GM21576 (cell line): Measurements from ENCODE around the gene AAGAB.

Experiments
- ATAC-seq: cut with Tn5 transposase; IDR thresholded peaks from one replicate; pipeline ENCODE4 v1.9.1; 2021; ENCODE audit warnings: mild to moderate bottlenecking, moderate library complexity; ENCODE audit not compliant: unreplicated experiment

The AAGAB gene

DNA sequence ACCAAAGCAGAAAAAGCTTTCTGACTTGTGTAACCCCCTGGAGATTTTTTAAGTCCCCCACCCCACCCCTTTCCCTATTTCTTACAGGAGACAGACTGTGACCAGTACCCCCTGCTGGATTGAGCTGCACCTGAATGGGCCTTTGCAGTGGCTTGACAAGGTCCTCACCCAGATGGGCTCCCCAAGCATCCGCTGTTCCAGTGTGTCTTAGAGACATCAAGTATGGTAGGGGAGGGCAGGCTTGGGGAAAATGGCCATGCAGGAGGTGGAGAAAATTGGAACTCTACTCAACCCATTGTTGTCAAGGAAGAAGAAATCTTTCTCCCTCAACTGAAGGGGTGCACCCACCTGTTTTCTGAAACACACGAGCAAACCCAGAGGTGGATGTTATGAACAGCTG, 64.1 kb downstream of the AAGAB start:
- ATAC-seq, result no peak

DNA sequence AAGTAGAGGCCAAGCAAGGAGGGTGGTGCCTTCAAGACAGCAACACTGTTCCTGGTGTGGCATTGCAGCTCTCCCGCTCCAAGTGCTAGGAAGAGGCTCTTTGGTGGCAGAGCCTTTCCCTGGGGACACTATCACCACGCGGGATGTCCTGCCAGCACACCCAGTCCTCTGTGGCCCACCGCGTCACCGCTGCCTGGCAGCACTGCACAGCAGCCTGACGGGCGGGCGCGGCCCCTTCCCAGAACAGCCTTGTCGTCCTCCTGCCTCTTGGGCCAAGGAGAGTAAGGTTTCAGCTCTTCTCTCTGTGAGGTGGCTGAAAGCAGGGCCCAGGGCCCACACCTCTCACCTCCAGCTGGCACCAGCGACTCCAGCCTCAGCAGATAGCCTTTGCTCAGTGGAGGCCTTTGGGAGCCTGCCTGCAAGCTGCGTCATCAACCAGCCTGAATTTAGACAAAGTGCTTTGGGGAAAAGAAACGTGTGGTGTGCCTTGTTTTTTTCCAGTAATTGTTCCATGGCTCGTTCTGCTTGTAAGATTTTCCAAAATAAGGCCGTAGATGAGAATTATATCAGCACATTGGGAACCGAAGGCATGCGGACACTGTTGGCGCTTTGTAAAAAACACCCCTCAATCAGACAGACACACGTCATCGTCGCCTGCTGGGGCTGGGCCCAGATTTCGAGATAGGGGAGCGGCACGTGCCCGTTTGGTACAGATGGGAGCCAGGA, 65.0 kb downstream of the AAGAB start:
- ATAC-seq, result no peak

DNA sequence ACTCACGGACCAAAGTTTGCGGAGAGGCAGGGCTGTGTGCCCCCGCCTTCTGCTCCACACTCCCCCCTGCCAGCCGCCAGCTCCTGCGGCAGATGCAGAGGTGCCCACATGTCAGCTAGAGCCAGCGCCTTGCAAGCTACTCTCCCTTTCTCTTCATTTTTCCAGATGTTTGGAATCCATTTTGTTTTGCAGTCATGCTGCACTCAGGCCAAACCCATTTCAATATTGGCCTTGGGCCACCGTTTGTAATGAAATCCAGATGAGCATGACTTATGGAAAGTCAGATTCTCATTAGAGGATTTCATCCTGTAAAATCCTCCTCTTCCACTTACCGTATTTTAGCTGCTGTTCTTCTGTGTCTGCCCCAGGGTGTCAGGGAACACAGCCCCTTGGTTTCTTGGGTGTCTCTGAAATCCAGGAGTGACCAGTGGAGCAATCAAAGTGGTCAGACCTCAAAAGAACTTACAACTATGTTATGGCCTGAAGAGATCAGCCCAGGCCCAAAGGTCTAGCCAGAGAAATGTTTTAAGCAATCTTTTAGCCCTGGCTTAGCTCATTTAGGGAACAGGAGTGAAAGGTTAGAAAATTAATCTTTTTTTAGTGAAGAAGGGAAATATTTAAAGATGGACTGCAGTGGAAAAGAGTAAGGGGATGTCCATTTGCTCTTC, 65.8 kb downstream of the AAGAB start:
- no peak for ATAC-seq

DNA sequence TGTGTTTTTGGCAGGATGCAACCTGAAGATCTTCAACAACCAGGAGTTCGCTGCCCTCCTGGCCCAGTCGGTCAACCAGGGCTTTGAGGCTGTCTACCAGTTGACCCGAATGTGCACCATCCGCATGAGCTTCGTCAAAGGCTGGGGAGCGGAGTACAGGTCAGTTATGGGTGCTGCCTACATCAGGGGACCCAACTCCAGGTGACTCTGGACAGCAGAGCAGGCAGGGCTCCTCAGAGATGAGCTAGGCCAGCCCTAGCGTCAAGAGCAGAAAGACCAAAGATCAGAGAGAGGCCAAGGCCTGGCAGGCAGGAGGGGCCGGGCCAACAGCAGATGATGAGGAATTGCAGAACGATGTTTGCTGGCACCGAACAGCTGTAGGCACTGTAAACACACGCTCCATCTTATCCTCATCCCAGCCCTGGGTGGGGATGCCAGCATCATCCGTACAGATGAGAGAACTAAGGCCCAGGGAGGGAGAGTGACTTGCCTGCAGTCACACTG, 67.1 kb downstream of the AAGAB start:
- no peak for ATAC-seq

DNA sequence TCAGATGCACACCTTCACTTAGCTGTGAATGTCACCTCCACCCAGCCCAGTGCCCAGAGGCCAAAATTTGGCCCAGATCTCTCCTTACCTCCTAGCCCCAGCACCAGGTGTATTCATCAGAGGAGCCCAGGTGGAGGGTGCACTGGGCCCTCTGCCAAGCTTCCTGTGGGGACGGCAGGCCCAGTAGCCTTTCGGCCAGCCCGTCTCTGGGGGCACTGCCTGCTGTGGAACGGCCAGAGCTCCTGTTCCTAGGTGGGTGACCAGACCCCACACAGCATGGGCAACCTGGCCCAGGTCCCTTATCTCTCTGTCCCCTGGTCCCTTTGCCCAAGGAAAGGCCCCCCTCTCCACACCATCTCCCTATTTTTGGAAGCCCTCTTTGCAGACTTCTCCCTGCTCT, 67.8 kb downstream of the AAGAB start:
- ATAC-seq, result no peak

DNA sequence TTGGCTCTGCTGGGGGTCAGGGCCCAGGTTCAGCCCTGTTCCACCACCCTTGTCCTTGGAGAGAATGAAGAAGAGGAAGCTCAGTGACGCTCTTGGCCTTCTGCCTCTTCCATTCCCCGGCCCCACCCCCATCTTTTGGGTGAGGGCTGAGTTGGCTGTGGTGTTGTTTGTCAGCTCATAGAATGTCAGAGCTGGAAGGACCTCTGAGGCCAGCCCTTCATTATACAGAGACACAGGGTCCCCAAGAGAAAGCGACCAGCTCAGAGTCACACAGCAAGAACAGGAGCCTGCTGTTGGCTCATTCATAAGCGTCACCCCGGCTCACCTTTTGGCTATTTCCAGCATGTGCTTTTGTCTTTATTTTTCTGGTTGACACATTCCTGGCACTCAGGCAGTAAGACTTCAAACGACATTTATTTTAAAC, 68.2 kb downstream of the AAGAB start:
- no peak for ATAC-seq

DNA sequence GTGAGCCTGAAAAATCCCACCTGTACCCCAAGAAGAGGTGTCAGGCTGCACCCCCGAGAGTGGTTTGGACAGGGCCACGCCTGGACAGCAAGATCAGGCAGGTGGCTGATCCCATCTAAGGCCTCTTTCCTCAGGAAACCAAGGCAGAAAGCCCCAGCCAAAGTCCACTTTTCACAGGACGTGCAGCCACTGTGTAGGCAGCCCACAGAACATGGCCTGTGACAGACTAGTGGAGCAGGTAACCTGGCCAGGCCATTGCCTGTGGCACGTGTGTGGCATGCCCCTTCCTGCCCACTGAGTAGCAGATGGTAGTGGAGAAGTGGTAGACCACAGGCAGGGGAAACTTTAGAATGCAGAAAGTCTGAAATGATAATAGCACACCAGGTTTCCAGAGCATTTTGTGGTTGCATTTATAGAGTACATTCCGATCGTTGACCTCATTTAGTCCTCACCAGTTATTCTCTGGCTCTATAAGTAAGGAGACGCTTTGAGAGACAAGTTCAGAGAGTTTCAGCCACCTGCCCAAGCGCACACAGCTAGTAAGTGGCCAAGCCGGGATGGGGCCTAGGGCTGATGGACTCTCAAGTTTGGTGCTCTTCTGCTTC, 68.7 kb downstream of the AAGAB start:
- no peak for ATAC-seq

DNA sequence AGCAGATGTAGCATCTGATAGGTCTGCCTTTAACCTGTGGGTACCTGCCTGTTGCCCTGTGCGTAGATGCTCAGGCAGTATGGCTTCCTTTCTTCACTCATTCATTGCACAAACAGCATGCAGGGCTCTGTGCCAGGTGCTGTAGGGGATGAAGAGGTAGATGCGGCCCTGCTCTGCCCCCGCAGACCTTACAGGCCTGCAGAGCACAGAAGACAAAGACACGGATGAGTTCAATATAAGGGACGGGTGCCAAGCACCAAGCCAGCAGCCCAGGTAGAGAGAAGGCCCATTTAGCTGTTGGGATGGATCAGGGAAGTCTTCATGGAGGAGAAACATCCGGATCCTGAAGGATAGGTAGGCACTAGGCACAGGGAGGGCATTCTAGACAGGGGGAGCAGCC, 69.4 kb downstream of the AAGAB start:
- ATAC-seq, result no peak

DNA sequence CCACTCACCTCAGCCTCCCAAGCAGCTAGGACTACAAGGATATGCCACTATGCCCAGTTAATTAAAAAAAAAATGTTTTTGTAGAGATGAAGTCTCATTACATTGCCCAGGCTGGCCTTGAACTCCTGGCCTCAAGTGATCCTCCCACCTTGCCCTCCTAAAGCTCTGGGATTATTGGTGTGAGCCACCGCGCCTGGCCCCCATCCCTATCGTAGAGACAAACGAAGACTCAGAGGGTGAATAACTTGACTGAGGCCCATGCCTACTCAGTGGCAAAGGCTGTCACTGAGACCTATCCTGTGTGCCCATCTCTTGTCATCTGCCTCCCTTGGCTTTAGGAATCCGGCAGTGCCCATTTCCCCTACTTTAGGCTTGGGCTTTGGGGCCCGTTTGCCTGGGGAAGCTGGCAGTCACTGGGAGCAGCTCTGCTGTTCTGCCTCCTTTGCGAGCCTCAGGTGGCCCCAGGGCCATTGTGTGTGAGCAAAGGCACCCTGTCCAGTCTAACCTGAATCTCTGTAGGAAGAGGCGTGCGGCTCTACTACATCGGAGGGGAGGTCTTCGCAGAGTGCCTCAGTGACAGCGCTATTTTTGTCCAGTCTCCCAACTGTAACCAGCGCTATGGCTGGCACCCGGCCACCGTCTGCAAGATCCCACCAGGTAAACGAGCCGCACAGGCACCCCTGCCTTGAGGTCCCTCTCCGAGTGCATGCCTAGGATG, 70.1 kb downstream of the AAGAB start:
- no peak for ATAC-seq

DNA sequence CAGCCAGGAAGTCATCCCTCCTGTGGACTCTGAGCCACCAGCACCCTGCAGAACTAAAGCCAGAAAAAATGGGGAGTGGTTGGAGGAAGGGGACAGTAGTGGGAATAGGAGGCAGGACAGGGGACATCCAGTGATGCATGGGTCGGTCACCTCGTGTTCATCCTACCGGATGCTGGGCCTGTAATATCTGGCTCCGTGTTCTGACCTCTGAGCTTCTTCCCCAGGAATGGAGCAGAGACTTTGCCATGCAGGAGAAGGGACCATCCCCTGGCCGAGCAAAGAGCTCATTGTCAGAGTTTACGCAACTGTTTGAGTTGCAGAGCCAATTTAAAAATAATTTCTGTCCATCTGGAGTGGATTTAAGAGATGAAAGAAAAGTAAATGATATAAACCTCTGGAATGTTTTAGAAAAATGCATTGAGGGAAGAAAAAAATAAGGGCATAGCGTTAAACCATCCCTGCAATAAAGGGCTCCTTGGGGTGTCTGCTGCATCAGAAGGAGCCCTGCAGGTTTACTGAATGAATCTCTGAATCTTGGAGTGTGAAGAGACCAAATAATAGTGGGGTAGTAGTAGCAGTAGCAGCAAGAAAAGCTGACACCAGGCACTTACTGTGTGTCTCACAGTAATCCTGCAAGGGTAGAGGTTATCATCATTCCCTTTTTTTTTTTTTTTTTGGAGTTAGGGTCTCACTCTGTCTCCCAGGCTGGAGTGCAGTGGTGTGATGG, 70.9 kb downstream of the AAGAB start:
- no peak for ATAC-seq

DNA sequence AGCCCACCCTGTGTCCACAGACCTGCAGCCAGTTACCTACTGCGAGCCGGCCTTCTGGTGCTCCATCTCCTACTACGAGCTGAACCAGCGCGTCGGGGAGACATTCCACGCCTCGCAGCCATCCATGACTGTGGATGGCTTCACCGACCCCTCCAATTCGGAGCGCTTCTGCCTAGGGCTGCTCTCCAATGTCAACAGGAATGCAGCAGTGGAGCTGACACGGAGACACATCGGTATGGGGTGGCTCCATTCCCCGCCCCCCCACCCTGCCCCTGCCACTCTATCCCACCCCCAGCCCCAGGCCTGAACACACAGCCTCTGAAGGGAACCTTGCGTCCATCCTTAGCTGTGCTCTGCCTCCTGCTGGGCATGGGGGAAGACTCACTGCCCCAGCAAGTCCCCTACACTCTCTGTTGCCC, 73.2 kb downstream of the AAGAB start:
- no peak for ATAC-seq

DNA sequence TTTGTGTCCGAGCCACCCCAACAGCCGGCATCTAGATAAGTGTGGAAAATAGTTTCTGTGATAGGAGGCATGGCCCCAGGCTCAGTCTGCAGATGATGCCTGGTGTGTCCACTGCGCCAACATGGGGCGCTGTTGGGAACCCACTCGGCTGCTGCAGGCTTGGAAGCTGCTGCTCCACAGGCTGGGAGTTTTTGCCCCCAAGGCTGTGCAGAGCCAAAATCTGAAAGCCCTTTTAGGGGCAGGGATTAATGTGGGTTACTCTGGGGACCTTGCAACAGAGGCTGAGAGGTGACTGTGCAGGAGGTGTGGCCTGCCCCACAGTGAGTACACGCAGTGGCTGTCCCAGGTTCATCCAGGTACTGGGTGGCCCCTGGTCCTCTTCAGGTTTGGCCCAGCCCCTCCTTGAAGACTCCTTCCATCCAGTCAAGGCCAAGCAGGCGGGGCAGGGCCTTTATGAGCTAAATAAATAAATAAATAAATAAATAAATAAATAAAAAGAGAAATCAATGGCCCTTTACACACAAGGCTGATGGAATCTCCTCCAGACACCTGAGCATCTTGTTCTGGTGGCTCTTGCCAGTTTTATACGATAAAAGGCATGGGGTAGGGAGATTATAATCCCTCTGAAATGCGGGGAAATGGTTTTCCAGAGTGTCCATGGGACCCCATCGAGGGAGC, 73.8 kb downstream of the AAGAB start:
- ATAC-seq, result no peak

DNA sequence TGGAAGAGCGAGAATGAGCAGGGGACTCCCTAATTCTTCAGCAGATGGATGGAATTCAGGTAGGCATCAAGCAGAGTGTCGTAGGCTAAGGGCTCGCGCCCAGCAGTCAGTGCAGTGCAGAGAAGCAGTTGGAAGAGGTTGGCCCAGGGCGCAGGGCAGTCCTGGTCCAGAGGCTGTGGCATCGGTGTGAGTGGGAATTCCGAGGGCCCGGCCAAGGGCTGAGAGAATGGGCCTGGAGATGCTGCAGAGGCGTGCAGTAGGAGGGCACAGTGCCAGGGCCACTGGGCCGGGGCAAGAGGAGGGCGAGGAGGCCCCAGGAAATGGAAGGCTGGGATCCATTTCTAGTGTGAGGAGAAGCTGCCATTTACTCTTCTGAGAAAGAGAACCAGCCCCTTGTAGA, 74.4 kb downstream of the AAGAB start:
- no peak for ATAC-seq

DNA sequence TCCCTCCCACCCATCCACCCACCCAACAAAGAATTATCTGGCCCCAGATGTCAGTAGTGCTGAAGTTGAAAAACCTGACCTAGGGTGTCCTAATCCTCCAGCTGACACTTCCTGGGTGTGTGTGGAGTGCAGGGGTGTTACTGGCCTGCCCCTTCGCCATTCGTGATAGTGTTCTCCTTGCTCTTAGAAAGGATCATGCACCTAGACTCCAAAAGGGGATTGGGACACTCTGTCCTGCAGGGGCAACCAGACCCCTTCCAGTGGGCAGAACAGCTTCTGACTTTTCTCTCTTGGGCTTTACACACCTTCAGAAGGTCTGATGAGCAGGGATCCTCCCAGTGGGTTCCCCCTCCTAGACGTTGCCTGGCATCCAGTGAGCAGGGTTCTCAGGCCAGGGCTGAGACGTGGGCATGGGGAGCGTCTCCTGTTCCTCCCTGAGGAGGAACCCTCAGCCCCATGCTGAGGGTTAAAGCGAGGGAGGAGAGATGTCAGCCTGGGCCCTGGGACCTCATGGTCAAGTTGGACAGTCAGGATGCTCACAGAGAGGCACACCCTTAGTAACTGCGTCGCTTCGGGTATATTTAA, 75.0 kb downstream of the AAGAB start:
- ATAC-seq, result no peak

DNA sequence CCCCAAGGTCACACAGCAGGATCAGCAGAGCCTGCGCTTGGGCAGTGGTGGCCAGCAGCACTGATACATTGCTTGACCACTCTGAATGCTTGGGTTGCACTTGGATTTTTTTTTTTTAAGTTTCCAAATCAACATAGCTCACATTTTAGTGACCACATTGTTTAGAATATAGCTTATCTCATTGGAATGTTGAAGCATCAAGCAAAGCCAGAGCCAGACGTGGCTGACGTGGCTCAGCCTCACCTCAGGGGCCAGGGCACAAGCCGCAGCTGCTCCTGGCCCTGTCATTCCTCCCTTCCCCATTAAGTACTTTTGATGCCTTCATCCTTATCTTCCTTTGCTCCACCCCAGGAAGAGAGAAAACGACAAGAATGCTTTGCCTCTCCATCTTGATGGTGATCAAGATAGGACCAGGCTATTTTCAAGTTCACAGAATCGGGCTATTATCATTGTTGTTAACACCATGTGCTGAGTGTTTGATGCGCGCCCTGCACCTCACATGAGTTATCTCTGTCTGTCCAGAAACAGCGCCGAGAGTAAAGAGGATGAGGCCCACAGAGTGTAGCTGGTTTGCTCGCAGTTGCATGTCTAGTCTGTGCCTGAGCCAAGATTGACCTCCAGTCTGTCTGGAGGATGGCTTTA, 75.8 kb downstream of the AAGAB start:
- no peak for ATAC-seq

DNA sequence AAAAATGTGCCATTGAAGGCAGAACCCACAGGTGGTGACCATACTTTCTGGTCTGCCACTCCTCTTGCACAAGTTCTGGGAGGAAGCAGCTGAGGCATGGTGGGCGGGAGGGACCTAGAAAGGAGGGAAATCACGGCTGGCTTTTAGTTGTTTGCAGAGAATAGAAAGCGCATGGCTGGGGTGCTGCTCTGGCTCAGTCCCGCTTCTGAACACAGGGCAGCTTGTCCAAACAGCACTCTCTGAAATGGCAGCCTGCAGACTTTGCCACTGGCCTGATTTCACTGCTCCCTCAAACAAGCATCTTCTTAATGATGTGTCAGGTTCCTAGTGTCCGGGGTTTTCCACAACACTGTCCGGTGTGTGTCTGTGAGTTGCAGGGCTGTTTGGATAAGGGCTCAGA, 76.7 kb downstream of the AAGAB start:
- no peak for ATAC-seq

DNA sequence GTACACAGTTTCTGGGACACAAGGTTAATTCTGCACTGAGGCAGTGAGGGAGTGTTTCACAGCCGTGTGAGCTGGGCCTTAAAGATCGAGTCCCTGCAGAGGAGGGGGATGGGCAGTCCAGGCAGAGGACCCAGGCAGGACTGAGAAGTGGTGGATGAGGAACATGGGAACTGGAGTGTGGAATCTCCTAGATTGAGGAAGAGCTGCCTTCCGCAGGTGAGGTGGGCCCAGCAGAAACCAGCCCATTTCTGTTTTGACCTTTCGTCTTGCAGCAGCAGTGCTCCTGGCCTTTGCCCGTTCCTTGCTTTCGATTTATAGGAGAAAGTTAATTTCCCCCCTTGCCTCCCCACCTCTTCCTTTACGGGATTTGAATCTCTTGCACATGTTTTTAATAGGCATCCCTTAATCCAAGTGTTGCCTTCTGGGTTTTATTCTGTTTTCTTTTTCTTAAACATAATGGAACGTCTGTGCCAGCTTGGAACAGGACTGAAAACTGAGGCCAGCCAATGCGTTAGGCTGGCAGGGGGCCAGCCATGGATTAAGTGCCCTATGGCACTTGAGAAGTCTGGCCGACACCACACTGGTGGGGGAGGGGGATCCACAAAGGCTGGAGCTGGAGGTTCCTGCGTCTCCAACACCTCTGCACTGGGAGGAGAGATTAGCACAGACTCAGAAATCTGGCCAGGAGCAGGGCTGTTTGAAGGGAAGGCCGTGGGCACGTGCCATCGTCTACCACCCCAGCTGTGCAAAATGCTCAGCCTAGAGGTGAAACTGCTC, 78.1 kb downstream of the AAGAB start:
- no peak for ATAC-seq

DNA sequence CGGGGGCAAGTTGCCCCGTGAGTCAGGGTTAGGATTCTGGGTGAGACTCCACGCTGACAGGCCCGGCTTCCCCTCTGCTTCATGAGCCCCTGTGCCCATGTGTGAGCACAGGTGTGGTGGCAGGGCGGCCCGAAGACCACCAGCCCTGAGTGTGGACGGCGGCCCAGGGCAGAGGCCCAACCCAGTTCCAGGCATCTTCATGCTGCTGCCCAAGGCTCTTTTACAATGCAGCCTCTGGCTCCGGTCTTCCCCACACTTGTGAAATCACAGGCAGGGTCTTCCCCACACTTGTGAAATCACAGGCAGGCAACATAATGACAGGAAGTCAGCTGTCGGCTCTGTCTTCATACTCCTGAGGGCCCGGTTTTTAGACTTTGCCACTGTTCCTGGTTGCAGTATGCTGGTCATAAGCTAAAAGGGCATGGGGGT, 78.8 kb downstream of the AAGAB start:
- no peak for ATAC-seq
